Mesendoderm (in vitro differentiated cells): Measurements from ENCODE around the gene MRPL58.

Source experiments
- DNase-seq: peaks from one replicate; pipeline ENCODE4 v3.0.0; 2013
- H2AK5ac ChIP-seq: 2 replicates; pipeline ENCODE4 v1.6.1; 2013; ENCODE audit warnings: low read length, inconsistent platforms
- H2BK120ac ChIP-seq: 2 replicates; pipeline ENCODE4 v1.6.1; 2013; ENCODE audit warnings: low read depth, mild to moderate bottlenecking, low read length, moderate library complexity, mixed read lengths
- H2BK15ac ChIP-seq: replicated peaks from 2 replicates; pipeline ENCODE4 v1.6.1; 2013; ENCODE audit warnings: low read depth, mild to moderate bottlenecking, moderate library complexity
- H2BK5ac ChIP-seq: 2 replicates; pipeline ENCODE4 v1.6.1; 2013; ENCODE audit warnings: low read length, inconsistent platforms
- H3K18ac ChIP-seq: 2 replicates; pipeline ENCODE4 v1.6.1; 2013; ENCODE audit warnings: mild to moderate bottlenecking, low read length, mixed read lengths
- H3K23ac ChIP-seq: one replicate; pipeline ENCODE4 v1.6.1; 2013; ENCODE audit warnings: low read length
- H3K27ac ChIP-seq: 2 replicates; pipeline ENCODE4 v1.5.1; 2013; ENCODE audit warnings: low read depth, mild to moderate bottlenecking, inconsistent platforms, low read length, moderate library complexity
- H3K27me3 ChIP-seq: 2 replicates; pipeline ENCODE4 v1.6.1; 2013; ENCODE audit warnings: low read length, control low read depth, mild to moderate bottlenecking, inconsistent platforms; ENCODE audit not compliant: insufficient read depth, poor library complexity
- H3K36me3 ChIP-seq: 2 replicates; pipeline ENCODE4 v1.6.1; 2013; ENCODE audit warnings: low read length, inconsistent platforms; ENCODE audit not compliant: control insufficient read depth, insufficient read depth
- H3K4ac ChIP-seq: one replicate; pipeline ENCODE4 v1.6.1; 2013; ENCODE audit warnings: low read depth, mild to moderate bottlenecking, low read length, moderate library complexity
- H3K4me1 ChIP-seq: 2 replicates; pipeline ENCODE4 v1.6.1; 2013; ENCODE audit warnings: low read depth, low read length, inconsistent platforms; ENCODE audit not compliant: control insufficient read depth
- H3K4me2 ChIP-seq: 2 replicates; pipeline ENCODE4 v1.6.1; 2013; ENCODE audit warnings: low read length
- H3K4me3 ChIP-seq: 2 replicates; pipeline ENCODE4 v1.5.1; 2013; ENCODE audit warnings: mild to moderate bottlenecking, low read length
- H3K56ac ChIP-seq: one replicate; pipeline ENCODE4 v1.6.1; 2013; ENCODE audit warnings: low read length
- H3K79me1 ChIP-seq: 2 replicates; pipeline ENCODE4 v1.6.1; 2013; ENCODE audit warnings: low read length, inconsistent platforms
- H3K79me2 ChIP-seq: 2 replicates; pipeline ENCODE4 v1.6.1; 2013; ENCODE audit warnings: mild to moderate bottlenecking, low read length; ENCODE audit not compliant: control insufficient read depth, insufficient read depth
- H3K9ac ChIP-seq: 2 replicates; pipeline ENCODE4 v1.6.1; 2013; ENCODE audit warnings: low read length, inconsistent platforms
- H4K5ac ChIP-seq: one replicate; pipeline ENCODE4 v1.6.1; 2013; ENCODE audit warnings: low read length
- H4K8ac ChIP-seq: one replicate; pipeline ENCODE4 v1.6.1; 2013; ENCODE audit warnings: low read depth, mild to moderate bottlenecking, control low read depth, low read length, moderate library complexity
- WGBS: extraction: QIAGEN DNeasy Blood & Tissue Kit; methylation state at CpG from one replicate; pipeline ENCODE4 v1.1.7; 2013; ENCODE audit warnings: low lambda C conversion rate, missing lambda C conversion rate; ENCODE audit not compliant: insufficient coverage; ENCODE audit errors: extremely low coverage; 5-methylcytosine and 5-hydroxymethylcytosine counted together

Gene MRPL58

DNA sequence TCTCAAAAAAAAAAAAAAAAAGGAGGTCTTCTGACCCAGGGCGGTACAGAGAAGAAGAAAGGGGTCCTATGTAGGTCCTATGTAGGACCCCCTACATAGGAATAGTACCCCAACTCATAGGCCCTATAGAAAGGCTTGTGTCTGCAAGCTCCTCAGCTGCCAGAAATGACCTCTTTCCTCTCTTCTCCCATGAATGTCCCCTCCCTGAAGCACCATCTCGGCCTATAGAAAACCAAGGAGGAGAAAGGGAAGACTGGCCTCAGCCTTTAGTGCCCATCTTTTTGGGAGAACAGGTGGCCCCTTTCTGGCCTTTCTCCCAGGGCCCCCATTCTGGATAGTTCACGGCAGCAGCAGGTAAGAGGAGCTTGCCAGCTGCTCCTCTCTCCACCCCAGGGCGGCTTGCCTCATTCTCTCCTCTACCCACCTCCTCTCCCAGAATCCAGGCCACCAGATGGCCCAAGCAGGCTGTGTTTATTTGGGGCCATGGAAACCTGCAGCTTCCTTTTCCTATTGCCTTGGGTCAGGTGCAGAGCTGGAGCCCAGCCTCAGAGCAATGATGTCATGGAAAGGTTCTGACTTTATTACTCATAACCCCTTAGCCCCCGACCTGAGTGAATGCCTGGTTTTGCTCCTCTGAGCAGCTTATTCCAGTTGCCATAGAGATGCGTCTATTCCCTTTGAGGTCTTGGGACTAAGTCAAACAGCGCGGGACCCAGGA, 1.6 kb upstream of the MRPL58 start:
- Histone ChIP-seq H3K18ac (no peak overlapping the region), H2BK5ac (no peak overlapping the region), H3K4me2 (no peak overlapping the region), H3K56ac (no peak overlapping the region), H4K8ac (no peak overlapping the region), H3K27ac (no peak overlapping the region), H3K4me3 (no peak overlapping the region), H2BK120ac (no peak overlapping the region), H2AK5ac (no peak overlapping the region), H3K27me3 (no peaks in the 10 kb centered on the region), H3K4ac (no peak overlapping the region), H3K9ac (no peak overlapping the region), H3K4me1 (peaks cover 3% of the 10 kb centered on the region), H2BK15ac (no peak overlapping the region), H3K36me3 (no peaks in the 10 kb centered on the region), H3K23ac (no peak overlapping the region), H3K79me1 (peaks cover 4% of the 10 kb centered on the region), H3K79me2 (no peaks in the 10 kb centered on the region), H4K5ac (no peak overlapping the region)
- no CpG with 5 or more reads among the region's 8 CpGs for WGBS
- peak; percentile 91 for DNase-seq

DNA sequence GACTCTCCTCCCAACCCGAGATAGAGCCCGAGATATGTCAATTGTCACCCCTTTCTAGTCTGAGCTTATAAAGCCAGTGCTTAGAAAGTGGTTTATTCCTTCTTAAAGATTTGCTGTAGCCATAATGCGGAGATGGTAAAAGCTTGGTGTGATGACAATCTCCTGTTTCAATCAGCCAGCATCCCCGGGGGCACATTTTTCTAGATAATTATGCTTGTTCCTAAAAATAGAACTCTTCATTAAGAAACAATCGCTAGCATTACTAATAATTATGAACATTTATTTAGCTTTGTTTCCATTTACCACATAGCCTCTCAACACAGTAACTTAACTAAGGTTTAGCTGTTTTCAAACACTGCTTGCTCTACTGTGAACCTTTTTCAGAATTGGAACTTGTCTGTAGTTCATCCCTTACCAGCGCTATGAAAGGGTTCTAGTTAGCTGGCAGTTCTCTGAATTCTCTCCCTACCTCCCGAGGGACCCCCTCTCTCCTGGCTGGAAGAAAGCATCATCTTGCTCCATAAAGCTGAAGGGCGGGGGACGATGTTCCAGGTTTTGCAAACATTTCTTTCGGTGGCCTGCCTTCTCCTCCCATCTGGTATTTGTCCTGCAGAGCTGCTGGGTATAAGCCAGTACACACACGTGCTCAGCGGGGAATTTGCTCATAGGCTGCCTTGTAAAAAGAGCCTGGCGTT, 922 bp upstream of the MRPL58 start:
- Histone ChIP-seq H3K56ac (peak overlapping the region; percentile 80), H3K36me3 (no peaks in the 10 kb centered on the region), H2AK5ac (no peak overlapping the region), H3K4me3 (no peak overlapping the region), H4K5ac (peak overlapping the region; percentile 2), H3K4me1 (peaks cover 3% of the 10 kb centered on the region), H3K79me2 (no peaks in the 10 kb centered on the region), H3K27me3 (no peaks in the 10 kb centered on the region), H3K4me2 (no peak overlapping the region), H4K8ac (peak overlapping the region; percentile 94), H3K4ac (no peak overlapping the region), H2BK5ac (no peak overlapping the region), H2BK15ac (no peak overlapping the region), H3K9ac (peak overlapping the region; percentile 93), H3K23ac (no peak overlapping the region), H3K79me1 (peaks cover 4% of the 10 kb centered on the region), H2BK120ac (no peak overlapping the region), H3K18ac (no peak overlapping the region), H3K27ac (no peak overlapping the region)
- WGBS = no CpG with 5 or more reads among the region's 13 CpGs
- no peak for DNase-seq

DNA sequence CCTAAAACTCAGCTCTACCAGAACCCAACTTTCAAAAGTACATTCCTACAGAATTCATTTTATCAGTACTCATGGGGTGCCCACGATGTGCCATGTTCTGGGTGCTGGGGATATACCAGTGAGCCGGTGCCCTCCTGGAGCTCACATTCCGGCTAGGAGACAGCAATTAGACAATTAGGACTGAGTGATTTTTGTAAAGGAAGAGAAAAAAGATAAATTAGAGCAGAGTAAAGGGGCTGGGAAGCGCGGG, 449 bp upstream of the MRPL58 start:
- Histone ChIP-seq H2BK120ac (no peak overlapping the region), H3K4ac (peak overlapping the region; percentile 79), H3K4me1 (peaks cover 3% of the 10 kb centered on the region), H2AK5ac (no peak overlapping the region), H4K5ac (peak overlapping the region; percentile 2), H3K79me2 (no peaks in the 10 kb centered on the region), H3K18ac (peak overlapping the region; percentile 44), H3K27me3 (no peaks in the 10 kb centered on the region), H3K4me3 (no peak overlapping the region), H2BK5ac (no peak overlapping the region), H3K56ac (peak overlapping the region; percentile 80), H3K36me3 (no peaks in the 10 kb centered on the region), H3K27ac (peak overlapping the region; percentile 66), H3K79me1 (peaks cover 4% of the 10 kb centered on the region), H3K9ac (peak overlapping the region; percentile 93), H3K23ac (no peak overlapping the region), H2BK15ac (no peak overlapping the region), H4K8ac (peak overlapping the region; percentile 94), H3K4me2 (peak overlapping the region; percentile 37)
- DNase-seq = no peak
- no CpG with 5 or more reads among the region's 5 CpGs for whole genome bisulfite sequencing

- Histone ChIP-seq H2AK5ac (no peak overlapping the region), H3K23ac (peak overlapping the region; percentile 37), H3K56ac (peak overlapping the region; percentile 97), H3K27ac (peak overlapping the region; percentile 66), H3K4me2 (peak overlapping the region; percentile 73), H2BK15ac (no peak overlapping the region), H3K4me1 (peaks cover 3% of the 10 kb centered on the region), H2BK5ac (peak overlapping the region; percentile 52), H3K4ac (peak overlapping the region; percentile 39), H2BK120ac (no peak overlapping the region), H3K4me3 (peak overlapping the region; percentile 94), H4K5ac (no peak overlapping the region), H3K79me2 (no peaks in the 10 kb centered on the region), H3K79me1 (peaks cover 4% of the 10 kb centered on the region), H3K27me3 (no peaks in the 10 kb centered on the region), H3K9ac (peak overlapping the region; percentile 93), H3K36me3 (no peaks in the 10 kb centered on the region), H3K18ac (peak overlapping the region; percentile 64), H4K8ac (no peak overlapping the region)
- WGBS = no CpG with 5 or more reads among the region's 10 CpGs
- DNase-seq = no peak
Measured at GRCh38 chr17:75013092-75013559, 656 bp downstream of the MRPL58 start.

- no peak overlapping the region for H3K4ac ChIP-seq
- no peak overlapping the region for H2AK5ac ChIP-seq
- no peak for DNase-seq
- H2BK120ac ChIP-seq = no peak overlapping the region
- H2BK5ac ChIP-seq = no peak overlapping the region
- H3K4me2 ChIP-seq = no peak overlapping the region
- H4K5ac ChIP-seq = no peak overlapping the region
- H3K36me3 ChIP-seq = peaks cover 7% of the 10 kb centered on the region
- no CpG with 5 or more reads among the region's 5 CpGs for WGBS
- H3K4me3 ChIP-seq = no peak overlapping the region
- peaks cover 2% of the 10 kb centered on the region for H3K79me1 ChIP-seq
- no peaks in the 10 kb centered on the region for H3K27me3 ChIP-seq
- H3K18ac ChIP-seq = no peak overlapping the region
- no peak overlapping the region for H3K56ac ChIP-seq
- no peak overlapping the region for H3K9ac ChIP-seq
- no peak overlapping the region for H2BK15ac ChIP-seq
- no peak overlapping the region for H3K23ac ChIP-seq
- no peak overlapping the region for H4K8ac ChIP-seq
- no peaks in the 10 kb centered on the region for H3K79me2 ChIP-seq
- H3K4me1 ChIP-seq = no peaks in the 10 kb centered on the region
- no peak overlapping the region for H3K27ac ChIP-seq
Measured at GRCh38 chr17:75019146-75019545, 6.7 kb downstream of the MRPL58 start.
